HG02870 (cell line): ENCODE measurements around the gene BTF3.
"Not testable (repeated sequence)": the region's sequence is repeated elsewhere in the genome, so short reads cannot be mapped to it uniquely, and the experiment has no call there.

Experiments
- ATAC-seq: cut with Tn5 transposase; IDR thresholded peaks from one replicate; pipeline ENCODE4 v1.9.1; 2021; ENCODE audit warnings: mild to moderate bottlenecking, moderate library complexity; ENCODE audit not compliant: unreplicated experiment

The BTF3 gene

GRCh38 chr5:73498057-73498992, at the start of gene BTF3:
Gene BTF3, plus strand, starts transcription at chr5:73498442. Its CDS starts 226 bp downstream, at chr5:73498668.
- peak; percentile 95 for ATAC-seq

- no peak for ATAC-seq
These were observed 49.6 kb upstream of the BTF3 start, which contains the start of gene FOXD1 for GRCh38 chr5:73448463-73449136. Gene FOXD1, minus strand, starts transcription at chr5:73448777. Its CDS starts 415 bp downstream, at chr5:73448362.

GRCh38 chr5:73450137-73450536, 48.1 kb upstream of the BTF3 start:
- ATAC-seq, result no peak

- ATAC-seq, result no peak
These were observed 47.5 kb upstream of the BTF3 start for GRCh38 chr5:73450672-73451223.

GRCh38 chr5:73451224-73452130, 46.8 kb upstream of the BTF3 start:
- no peak for ATAC-seq

- ATAC-seq, result no peak
These were observed 46.0 kb upstream of the BTF3 start for GRCh38 chr5:73452215-73452614.

- ATAC-seq, result peak; percentile 48
These were observed 43.7 kb upstream of the BTF3 start for GRCh38 chr5:73454379-73455036.

- not testable (repeated sequence) for ATAC-seq
These were observed 41.8 kb upstream of the BTF3 start for GRCh38 chr5:73456462-73456861.

- ATAC-seq, result no peak
These were observed 38.9 kb upstream of the BTF3 start for GRCh38 chr5:73459366-73459765.

GRCh38 chr5:73460133-73460532, 38.1 kb upstream of the BTF3 start:
- ATAC-seq, result no peak

- ATAC-seq, result no peak
These were observed 34.1 kb upstream of the BTF3 start for GRCh38 chr5:73464016-73464745.

- ATAC-seq, result not testable (repeated sequence)
These were observed 29.6 kb upstream of the BTF3 start for GRCh38 chr5:73468638-73469037.

GRCh38 chr5:73469878-73470277, 28.4 kb upstream of the BTF3 start:
- no peak for ATAC-seq

GRCh38 chr5:73471654-73472053, 26.6 kb upstream of the BTF3 start:
- ATAC-seq, result no peak

GRCh38 chr5:73472116-73472515, 26.1 kb upstream of the BTF3 start:
- ATAC-seq, result no peak

GRCh38 chr5:73480500-73480899, 17.7 kb upstream of the BTF3 start:
- no peak for ATAC-seq

- ATAC-seq, result no peak
These were observed 15.7 kb upstream of the BTF3 start for GRCh38 chr5:73482383-73483136.

GRCh38 chr5:73483676-73484075, 14.6 kb upstream of the BTF3 start:
- no peak for ATAC-seq

- ATAC-seq, result no peak
These were observed 13.7 kb upstream of the BTF3 start for GRCh38 chr5:73484511-73484910.
